NCI-H446 (cell line): ENCODE data around the gene SPAG9.
"Not testable (repeated sequence)": the region's sequence is repeated elsewhere in the genome, so short reads cannot be mapped to it uniquely, and the experiment has no call there.

Source experiments
- DNase-seq, 2 experiments: peaks; one replicate each; lab custom pipeline; 2025; lab: John Stamatoyannopoulos, UW

The SPAG9 gene

GRCh38 chr17:51085150-51085805 is 35.4 kb downstream of the SPAG9 start:
- no peak for DNase-seq

- no peak for DNase-seq
Measured at GRCh38 chr17:51083981-51084380, 36.7 kb downstream of the SPAG9 start.

GRCh38 chr17:51083364-51083763 is 37.3 kb downstream of the SPAG9 start:
- DNase-seq: not testable (repeated sequence)

GRCh38 chr17:51079049-51079448 is 41.6 kb downstream of the SPAG9 start:
- DNase-seq: peak in 1 of 2 experiments; percentile 28

- DNase-seq: no peak
Measured at GRCh38 chr17:51078009-51078592, 42.6 kb downstream of the SPAG9 start.

GRCh38 chr17:51076821-51077220 is 43.8 kb downstream of the SPAG9 start:
- no peak for DNase-seq

GRCh38 chr17:51071556-51071955 is 49.1 kb downstream of the SPAG9 start:
- no peak for DNase-seq

GRCh38 chr17:51065466-51065865 is 55.2 kb downstream of the SPAG9 start:
- DNase-seq: no peak

- DNase-seq: no peak
Measured at GRCh38 chr17:51064061-51064735, 56.5 kb downstream of the SPAG9 start.

GRCh38 chr17:51060396-51060795 is 60.3 kb downstream of the SPAG9 start:
- DNase-seq: no peak

GRCh38 chr17:51059781-51060180 is 60.9 kb downstream of the SPAG9 start:
- no peak for DNase-seq

GRCh38 chr17:51057534-51057933 is 63.1 kb downstream of the SPAG9 start:
- no peak for DNase-seq

- peak; percentile 47 to 48 for DNase-seq
Measured at GRCh38 chr17:51056813-51057510, 63.7 kb downstream of the SPAG9 start.

- DNase-seq: no peak
Measured at GRCh38 chr17:51054748-51055147, 65.9 kb downstream of the SPAG9 start.

GRCh38 chr17:51052235-51052634 is 68.4 kb downstream of the SPAG9 start:
- no peak for DNase-seq

- DNase-seq: no peak
Measured at GRCh38 chr17:51050291-51051033, 70.2 kb downstream of the SPAG9 start.

- peak; percentile 95 to 96 for DNase-seq
Measured at GRCh38 chr17:51046514-51047384, 73.9 kb downstream of the SPAG9 start.

- peak in 1 of 2 experiments; percentile 45 for DNase-seq
Measured at GRCh38 chr17:51046046-51046445, 74.6 kb downstream of the SPAG9 start.

GRCh38 chr17:51045621-51046020 is 75.0 kb downstream of the SPAG9 start:
- peak in 1 of 2 experiments; percentile 19 for DNase-seq

- peak in 1 of 2 experiments; percentile 45 for DNase-seq
Measured at GRCh38 chr17:51044976-51045375, 75.7 kb downstream of the SPAG9 start.

- DNase-seq: no peak
Measured at GRCh38 chr17:51036084-51036483, 84.6 kb downstream of the SPAG9 start.
